Lung (tissue), 12 donors: Measurements from ENCODE around the gene CKAP2L. TPM values are rescaled to one million over a fixed set of nuclear protein-coding genes. Genes with fewer than 3 reads are reported as not detected.

Experiments used
- ATAC-seq: fragments of 200-7000 bp; cut with Tn5 transposase; one replicate; pipeline ENCODE4 v1.9.1; 2020; ENCODE audit warnings: moderate number of reproducible peaks; ENCODE audit not compliant: insufficient read depth, low FRiP score
- DNase-seq, 3 donors: peaks; one replicate each; pipeline ENCODE4 v3.0.0-alpha.2; 2013 to 2017
- H3K27ac ChIP-seq, 2 donors: one replicate each; pipeline ENCODE4 v1.5.1; 2013; ENCODE audit warnings: mild to moderate bottlenecking in 2 of 2, moderate library complexity in 2 of 2, control low read depth in 1 of 2, inconsistent platforms in 1 of 2, low read depth in 1 of 2, low read length in 1 of 2
- H3K27me3 ChIP-seq, 3 donors: one replicate each; pipeline ENCODE4 v1.5.1; 2013; ENCODE audit warnings: low read length in 2 of 3; ENCODE audit not compliant: control insufficient read depth in 3 of 3, insufficient read depth in 3 of 3
- H3K36me3 ChIP-seq, 4 donors: one replicate each; pipeline ENCODE4 v1.5.1; 2013; ENCODE audit warnings: low read length in 4 of 4, mild to moderate bottlenecking in 1 of 4, moderate library complexity in 1 of 4; ENCODE audit not compliant: control insufficient read depth in 4 of 4, insufficient read depth in 4 of 4
- H3K4me1 ChIP-seq, 5 donors: one replicate each; pipeline ENCODE4 v1.5.1; 2013; ENCODE audit warnings: low read length in 5 of 5, mild to moderate bottlenecking in 2 of 5, moderate library complexity in 1 of 5; ENCODE audit not compliant: control insufficient read depth in 5 of 5, insufficient read depth in 5 of 5
- H3K4me3 ChIP-seq: one replicate; pipeline ENCODE4 v1.5.1; 2013; ENCODE audit warnings: mild to moderate bottlenecking, control low read depth, moderate library complexity
- H3K9ac ChIP-seq, 2 donors: one replicate each; pipeline ENCODE4 v1.5.1; 2013; ENCODE audit warnings: low read length in 2 of 2, control low read depth in 1 of 2; ENCODE audit not compliant: insufficient read depth in 1 of 2
- H3K9me3 ChIP-seq, 4 donors: one replicate each; pipeline ENCODE4 v1.5.1; 2013; ENCODE audit warnings: low read length in 3 of 4, mild to moderate bottlenecking in 1 of 4, moderate library complexity in 1 of 4; ENCODE audit not compliant: control insufficient read depth in 4 of 4, insufficient read depth in 3 of 4
- CTCF ChIP-seq: IDR thresholded peaks from 2 replicates; pipeline ENCODE4 v1.5.1; 2012; ENCODE audit warnings: mild to moderate bottlenecking; ENCODE audit errors: control extremely low read depth, extremely low read depth
- WGBS, 2 donors: extraction: QIAGEN DNeasy Blood & Tissue Kit; methylation state at CpG; one replicate each; pipeline ENCODE4 v1.1.7; 2013; 5-methylcytosine and 5-hydroxymethylcytosine counted together
- polyA plus RNA-seq, 2 donors: library from polyadenylated mRNA; stranded (reverse); fragments of 200-250 nt; gene quantifications; one replicate each; pipeline ENCODE4 v1.2.1, GENCODE V29; 2013
- total RNA-seq, 2 donors: library from RNA; depleted of rRNA in 1 of 2; stranded (reverse); fragments of >200 nt in 1 of 2; gene quantifications; one replicate each; pipeline ENCODE4 v1.2.1, GENCODE V29; 2014 to 2021
- donor health status: control.
- donor health status: control.
- donor health status: Bipolar disorder and iron deficiency.
- donor health status: healthy.
- donor health status: DM: yes; HTN: yes; CAD: no.

The CKAP2L gene
- total and polyA plus RNA-seq, 4 donors: 0.48 to 4.0 (median 0.61) TPM

DNA sequence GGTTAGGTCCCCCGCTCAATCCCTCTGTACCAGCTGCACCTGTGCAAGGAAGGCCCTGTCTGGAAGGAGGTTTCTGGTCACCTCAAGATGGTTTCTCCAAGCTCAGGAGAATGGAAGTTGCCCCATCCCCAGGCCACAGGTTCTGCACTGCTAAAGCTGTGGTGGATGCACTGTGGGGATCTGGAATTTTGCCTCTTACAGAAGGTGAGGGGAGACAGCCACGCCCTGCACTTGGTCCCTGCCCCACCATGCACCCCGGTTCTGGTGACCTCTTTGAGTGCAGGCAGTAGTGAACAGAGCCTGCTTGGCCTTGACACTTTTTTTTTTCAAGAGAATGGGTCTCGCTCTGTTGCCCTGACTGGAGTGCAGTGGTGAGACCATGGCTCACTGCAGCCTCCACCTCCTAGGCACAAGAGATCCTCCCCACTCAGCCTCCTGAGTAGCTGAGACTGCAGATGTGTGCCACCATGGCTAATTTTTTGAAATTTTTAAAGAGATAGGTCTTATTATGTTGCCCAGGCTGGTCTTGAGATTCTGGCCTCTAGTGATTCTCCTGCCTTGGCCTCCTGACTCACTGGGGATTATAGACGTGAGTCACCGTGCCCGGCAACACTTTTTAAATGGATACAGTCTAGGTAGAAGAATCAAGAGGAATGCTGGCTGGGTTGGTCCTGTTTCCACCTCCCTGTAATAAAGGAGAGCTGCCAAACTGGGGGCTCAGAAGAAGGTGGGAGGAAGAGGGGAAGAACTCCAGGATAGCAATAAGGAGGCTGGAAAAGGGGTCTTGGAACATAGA is 49.4 kb downstream of the CKAP2L start:
- H3K9ac ChIP-seq: no peak overlapping the region
- whole genome bisulfite sequencing, 2 donors: 94 to 98% methylated on average over 7 of the region's 7 CpGs
- no peaks in the 10 kb centered on the region for H3K36me3 ChIP-seq
- DNase-seq (no peak), ATAC-seq (no peak)
- H3K4me1 ChIP-seq: no peaks in the 10 kb centered on the region
- no peak overlapping the region for H3K27ac ChIP-seq
- no peak overlapping the region for H3K4me3 ChIP-seq
- no peaks in the 10 kb centered on the region for H3K27me3 ChIP-seq
- no peak for TF ChIP-seq CTCF
- no peaks in the 10 kb centered on the region for H3K9me3 ChIP-seq

GRCh38 chr2:112714331-112714730 is 50.1 kb downstream of the CKAP2L start:
- 87 to 95% methylated on average over 4 of the region's 4 CpGs for WGBS, 2 donors
- H3K27me3 ChIP-seq: no peaks in the 10 kb centered on the region
- H3K9ac ChIP-seq: no peak overlapping the region
- no peak overlapping the region for H3K27ac ChIP-seq
- no peak overlapping the region for H3K4me3 ChIP-seq
- ATAC-seq (no peak), DNase-seq (no peak)
- H3K9me3 ChIP-seq: no peaks in the 10 kb centered on the region
- H3K36me3 ChIP-seq: no peaks in the 10 kb centered on the region
- H3K4me1 ChIP-seq: no peaks in the 10 kb centered on the region
- TF ChIP-seq CTCF: no peak

- DNase-seq (no peak), ATAC-seq (no peak)
- Histone ChIP-seq H3K27me3 (no peaks in the 10 kb centered on the region), H3K4me3 (no peak overlapping the region), H3K9ac (no peak overlapping the region), H3K27ac (no peak overlapping the region), H3K36me3 (no peaks in the 10 kb centered on the region), H3K9me3 (no peaks in the 10 kb centered on the region), H3K4me1 (no peaks in the 10 kb centered on the region)
- TF ChIP-seq CTCF: no peak
- 93 to 95% methylated on average over 7 of the region's 7 CpGs for WGBS, 2 donors
These were observed 50.5 kb downstream of the CKAP2L start for GRCh38 chr2:112713926-112714325.

GRCh38 chr2:112713585-112713925 is 50.9 kb downstream of the CKAP2L start:
- no peak for ATAC-seq

More at GRCh38 chr2:112713585-112713925, 50.9 kb downstream of the CKAP2L start:
- Histone ChIP-seq H3K27ac (no peak overlapping the region), H3K4me1 (no peaks in the 10 kb centered on the region), H3K9ac (no peak overlapping the region), H3K4me3 (no peak overlapping the region), H3K9me3 (no peaks in the 10 kb centered on the region), H3K27me3 (no peaks in the 10 kb centered on the region), H3K36me3 (no peaks in the 10 kb centered on the region)
- 65 to 76% methylated on average over 7 of the region's 7 CpGs for WGBS, 2 donors
- TF ChIP-seq CTCF: no peak
- DNase-seq: no peak
